ENCODE measurements around the gene MYLIP. TPM values are rescaled to one million over a fixed set of nuclear protein-coding genes. Genes with fewer than 3 reads are reported as not detected.

Gene MYLIP
- total RNA-seq, 1 donor from 2014 or later: 13.5 TPM

GRCh38 chr6:16090920-16091319, 38.0 kb upstream of the MYLIP start:
- Histone ChIP-seq H3K27ac (replicated peaks) (no peak overlapping the region), H3K4me1 (no peaks in the 10 kb centered on the region), H3K9me3 (replicated peaks) (no peaks in the 10 kb centered on the region), H3K36me3 (no peaks in the 10 kb centered on the region), H3K4me3 (no peak overlapping the region), H3K27me3 (ENCODE audit: low read depth) (no peaks in the 10 kb centered on the region)
- intact Hi-C loops (cut with micrococcal nuclease): no loop called here
- DNase-seq: no peak
- no peak for TF ChIP-seq CTCF (IDR thresholded peaks at IDR 0.05; ENCODE audit: borderline replicate concordance)

- no peaks in the 10 kb centered on the region for H3K36me3 ChIP-seq
- intact Hi-C loops (cut with micrococcal nuclease): no loop called here
Observed at GRCh38 chr6:16092140-16092539, 36.7 kb upstream of the MYLIP start.

GRCh38 chr6:16092990-16093389, 35.9 kb upstream of the MYLIP start:
- no peak overlapping the region for H3K27ac ChIP-seq (replicated peaks)
- no peak for TF ChIP-seq CTCF (IDR thresholded peaks at IDR 0.05; ENCODE audit: borderline replicate concordance)
- H3K36me3 ChIP-seq: no peaks in the 10 kb centered on the region
- no peaks in the 10 kb centered on the region for H3K9me3 ChIP-seq (replicated peaks)
- DNase-seq: no peak
- no peak overlapping the region for H3K4me3 ChIP-seq
- no peaks in the 10 kb centered on the region for H3K4me1 ChIP-seq
- intact Hi-C loops (cut with micrococcal nuclease): no loop called here
- H3K27me3 ChIP-seq (ENCODE audit: low read depth): no peaks in the 10 kb centered on the region

More at GRCh38 chr6:16092140-16092539, 36.7 kb upstream of the MYLIP start:
- no peak overlapping the region for H3K4me3 ChIP-seq
- no peak for TF ChIP-seq CTCF (IDR thresholded peaks at IDR 0.05; ENCODE audit: borderline replicate concordance)
- H3K4me1 ChIP-seq: no peaks in the 10 kb centered on the region
- no peaks in the 10 kb centered on the region for H3K27me3 ChIP-seq (ENCODE audit: low read depth)
- no peak overlapping the region for H3K27ac ChIP-seq (replicated peaks)
- no peak for DNase-seq
- H3K9me3 ChIP-seq (replicated peaks): no peaks in the 10 kb centered on the region

- Histone ChIP-seq H3K36me3 (no peaks in the 10 kb centered on the region), H3K27ac (replicated peaks) (no peak overlapping the region), H3K4me1 (no peaks in the 10 kb centered on the region), H3K27me3 (ENCODE audit: low read depth) (no peaks in the 10 kb centered on the region), H3K9me3 (replicated peaks) (no peaks in the 10 kb centered on the region), H3K4me3 (no peak overlapping the region)
- intact Hi-C loops (cut with micrococcal nuclease): no loop called here
- DNase-seq: no peak
- no peak for TF ChIP-seq CTCF (IDR thresholded peaks at IDR 0.05; ENCODE audit: borderline replicate concordance)
Observed at GRCh38 chr6:16095180-16095579, 33.7 kb upstream of the MYLIP start.

- intact Hi-C loops (cut with micrococcal nuclease): no loop called here
- Histone ChIP-seq H3K27ac (replicated peaks) (no peak overlapping the region), H3K4me1 (no peaks in the 10 kb centered on the region), H3K4me3 (no peak overlapping the region), H3K27me3 (ENCODE audit: low read depth) (no peaks in the 10 kb centered on the region), H3K9me3 (replicated peaks) (no peaks in the 10 kb centered on the region), H3K36me3 (no peaks in the 10 kb centered on the region)
- no peak for TF ChIP-seq CTCF (IDR thresholded peaks at IDR 0.05; ENCODE audit: borderline replicate concordance)
- DNase-seq: no peak
Observed at GRCh38 chr6:16097382-16098171, 31.3 kb upstream of the MYLIP start.
